ENCODE results near the gene TBL1X. TPM values are rescaled to one million over a fixed set of nuclear protein-coding genes. Genes with fewer than 3 reads are reported as not detected.

The TBL1X gene
- total RNA-seq, 6 experiments from 2014 or later, result 18.0 to 40.7 (median 20.8) TPM

- H3K4me3 ChIP-seq, result no peak overlapping the region
- ATAC-seq (no peak), DNase-seq (no peak)
- 50% methylated on average over 3 of the region's 3 CpGs for WGBS (ENCODE audit: insufficient coverage, low coverage, low lambda C conversion rate, missing lambda C conversion rate)
- H3K36me3 ChIP-seq, result no peaks in the 10 kb centered on the region
- no peak overlapping the region for H3K27ac ChIP-seq
- no peaks in the 10 kb centered on the region for H3K4me1 ChIP-seq
- H3K27me3 ChIP-seq, result no peaks in the 10 kb centered on the region
- TF ChIP-seq POLR2A (IDR thresholded peaks at IDR 0.05), result no peak
- no peak for TF ChIP-seq CTCF (IDR thresholded peaks at IDR 0.05)
- H3K9me3 ChIP-seq, result no peaks in the 10 kb centered on the region
- intact Hi-C loops (cut with DNase I), result no loop called here
Observed at GRCh38 chrX:9516635-9517034, 51.8 kb downstream of the TBL1X start.

DNA sequence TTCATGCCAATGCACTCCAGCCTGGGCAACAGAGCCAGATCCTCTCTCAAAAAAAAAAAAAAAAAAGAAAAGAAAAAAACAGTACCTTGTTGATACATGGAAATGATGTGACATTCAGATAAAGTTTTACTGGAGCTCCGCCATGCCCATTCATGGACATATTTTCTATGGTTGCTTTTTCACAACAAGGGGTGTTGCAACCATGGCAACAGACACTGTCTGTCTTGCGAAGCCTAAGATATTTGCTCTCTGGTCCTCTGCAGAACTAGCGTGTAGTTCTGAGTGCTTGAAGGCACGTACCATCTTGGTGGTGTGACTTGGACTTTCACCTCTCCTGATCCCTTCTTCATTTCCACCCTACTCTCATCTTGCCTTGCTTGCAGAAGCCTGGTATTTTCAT lies 53.2 kb downstream of the TBL1X start:
- DNase-seq (no peak), ATAC-seq (no peak)
- Histone ChIP-seq H3K4me1 (no peaks in the 10 kb centered on the region), H3K4me3 (no peak overlapping the region), H3K9me3 (no peaks in the 10 kb centered on the region), H3K27ac (no peak overlapping the region), H3K27me3 (no peaks in the 10 kb centered on the region), H3K36me3 (no peaks in the 10 kb centered on the region)
- TF ChIP-seq CTCF (IDR thresholded peaks at IDR 0.05) (no peak), POLR2A (IDR thresholded peaks at IDR 0.05) (no peak)
- intact Hi-C loops (cut with DNase I), result no loop called here
- 75% methylated on average over 4 of the region's 4 CpGs for WGBS (ENCODE audit: insufficient coverage, low coverage, low lambda C conversion rate, missing lambda C conversion rate)

DNA sequence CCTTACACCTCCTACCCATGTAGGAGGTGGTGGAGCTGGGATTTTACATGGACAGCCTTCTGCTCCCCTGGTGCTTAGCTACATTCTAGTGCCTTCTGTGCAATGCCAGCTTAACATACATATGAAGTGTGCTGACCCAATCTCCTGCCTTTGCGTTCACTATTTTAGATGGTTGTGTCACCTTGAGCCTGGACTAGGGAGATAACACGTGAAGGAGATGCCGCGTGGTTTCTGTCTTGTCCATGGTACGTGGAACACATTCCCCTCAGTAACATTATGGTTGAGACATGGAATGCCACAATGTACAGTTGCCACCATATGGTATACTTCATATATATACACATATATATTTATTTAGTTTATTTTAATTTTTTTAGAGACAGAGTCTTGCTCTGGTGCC lies 54.0 kb downstream of the TBL1X start:
- H3K27ac ChIP-seq, result no peak overlapping the region
- DNase-seq, result no peak
- H3K4me1 ChIP-seq, result no peaks in the 10 kb centered on the region
- intact Hi-C loops (cut with DNase I), result no loop called here
- TF ChIP-seq POLR2A (IDR thresholded peaks at IDR 0.05) (no peak), CTCF (IDR thresholded peaks at IDR 0.05) (no peak)
- no peak for ATAC-seq
- WGBS (ENCODE audit: insufficient coverage, low coverage, low lambda C conversion rate, missing lambda C conversion rate), result 92% methylated on average over 4 of the region's 5 CpGs
- no peaks in the 10 kb centered on the region for H3K27me3 ChIP-seq
- H3K4me3 ChIP-seq, result no peak overlapping the region
- no peaks in the 10 kb centered on the region for H3K36me3 ChIP-seq
- no peaks in the 10 kb centered on the region for H3K9me3 ChIP-seq

DNA sequence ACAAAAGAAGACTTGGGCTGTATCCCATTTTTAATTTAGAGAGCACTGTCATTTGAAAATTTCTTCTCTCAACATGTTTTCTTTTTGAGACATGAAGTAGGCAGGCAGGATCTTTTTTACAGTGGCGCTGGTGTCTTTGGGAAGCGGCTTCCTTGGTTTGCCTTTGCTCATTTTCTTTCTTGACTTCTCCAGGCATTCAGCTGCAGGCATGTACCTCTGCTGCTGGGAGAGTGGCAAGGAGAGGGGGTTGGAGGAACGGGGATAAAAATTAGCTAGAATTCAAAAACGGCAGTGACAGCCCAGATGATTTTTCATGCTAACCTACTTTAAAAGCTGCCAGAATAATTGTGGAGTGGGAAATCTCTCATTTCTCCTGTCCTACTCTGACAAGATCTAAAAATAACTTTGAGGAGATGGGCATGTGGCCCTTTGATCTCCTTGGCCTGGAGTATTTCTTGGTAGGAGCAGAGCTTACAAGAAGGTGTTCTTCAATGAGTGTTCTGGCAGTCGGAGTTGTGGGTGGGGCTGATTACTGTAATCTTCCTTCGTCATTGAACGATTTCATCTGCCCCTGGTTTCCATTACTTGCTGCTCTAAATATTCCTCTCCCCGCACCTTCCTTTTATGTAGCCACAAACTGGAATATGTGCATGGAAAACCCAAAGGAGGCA lies 54.8 kb downstream of the TBL1X start:
- 65% methylated on average over 6 of the region's 8 CpGs for WGBS (ENCODE audit: insufficient coverage, low coverage, low lambda C conversion rate, missing lambda C conversion rate)
- Histone ChIP-seq H3K9me3 (no peaks in the 10 kb centered on the region), H3K27me3 (no peaks in the 10 kb centered on the region), H3K4me1 (no peaks in the 10 kb centered on the region), H3K36me3 (no peaks in the 10 kb centered on the region), H3K4me3 (no peak overlapping the region), H3K27ac (no peak overlapping the region)
- TF ChIP-seq CTCF (IDR thresholded peaks at IDR 0.05) (no peak), POLR2A (IDR thresholded peaks at IDR 0.05) (no peak)
- intact Hi-C loops (cut with DNase I), result no loop called here
- no peak for ATAC-seq
- DNase-seq, result no peak

GRCh38 chrX:9520217-9520590 lies 55.3 kb downstream of the TBL1X start:
- Histone ChIP-seq H3K9me3 (no peaks in the 10 kb centered on the region), H3K27me3 (no peaks in the 10 kb centered on the region), H3K4me1 (no peaks in the 10 kb centered on the region), H3K27ac (no peak overlapping the region), H3K36me3 (no peaks in the 10 kb centered on the region), H3K4me3 (no peak overlapping the region)
- no peak for TF ChIP-seq CTCF (IDR thresholded peaks at IDR 0.05)
- no peak for TF ChIP-seq POLR2A (IDR thresholded peaks at IDR 0.05)
- no peak for ATAC-seq
- WGBS (ENCODE audit: insufficient coverage, low coverage, low lambda C conversion rate, missing lambda C conversion rate), result 68% methylated on average over 6 of the region's 6 CpGs
- intact Hi-C loops (cut with DNase I), result no loop called here
- no peak for DNase-seq
